ENCODE results near the gene RSKR.
"Not testable (repeated sequence)": the region's sequence is repeated elsewhere in the genome, so short reads cannot be mapped to it uniquely, and the experiment has no call there.

DNA sequence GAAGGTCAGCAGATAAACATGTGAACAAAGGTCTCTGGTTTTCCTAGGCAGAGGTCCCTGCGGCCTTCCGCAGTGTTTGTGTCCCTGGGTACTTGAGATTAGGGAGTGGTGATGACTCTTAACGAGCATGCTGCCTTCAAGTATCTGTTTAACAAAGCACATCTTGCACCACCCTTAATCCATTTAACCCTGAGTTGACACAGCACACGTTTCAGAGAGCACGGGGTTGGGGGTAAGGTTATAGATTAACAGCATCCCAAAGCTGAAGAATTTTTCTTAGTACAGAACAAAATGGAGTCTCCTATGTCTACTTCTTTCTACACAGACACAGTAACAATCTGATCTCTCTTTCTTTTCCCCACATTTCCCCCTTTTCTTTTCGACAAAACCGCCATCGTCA lies 44.4 kb upstream of the RSKR start:
- TF ChIP-seq, protein P1, sequence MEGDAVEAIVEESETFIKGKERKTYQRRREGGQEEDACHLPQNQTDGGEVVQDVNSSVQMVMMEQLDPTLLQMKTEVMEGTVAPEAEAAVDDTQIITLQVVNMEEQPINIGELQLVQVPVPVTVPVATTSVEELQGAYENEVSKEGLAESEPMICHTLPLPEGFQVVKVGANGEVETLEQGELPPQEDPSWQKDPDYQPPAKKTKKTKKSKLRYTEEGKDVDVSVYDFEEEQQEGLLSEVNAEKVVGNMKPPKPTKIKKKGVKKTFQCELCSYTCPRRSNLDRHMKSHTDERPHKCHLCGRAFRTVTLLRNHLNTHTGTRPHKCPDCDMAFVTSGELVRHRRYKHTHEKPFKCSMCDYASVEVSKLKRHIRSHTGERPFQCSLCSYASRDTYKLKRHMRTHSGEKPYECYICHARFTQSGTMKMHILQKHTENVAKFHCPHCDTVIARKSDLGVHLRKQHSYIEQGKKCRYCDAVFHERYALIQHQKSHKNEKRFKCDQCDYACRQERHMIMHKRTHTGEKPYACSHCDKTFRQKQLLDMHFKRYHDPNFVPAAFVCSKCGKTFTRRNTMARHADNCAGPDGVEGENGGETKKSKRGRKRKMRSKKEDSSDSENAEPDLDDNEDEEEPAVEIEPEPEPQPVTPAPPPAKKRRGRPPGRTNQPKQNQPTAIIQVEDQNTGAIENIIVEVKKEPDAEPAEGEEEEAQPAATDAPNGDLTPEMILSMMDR (conservative IDR thresholded peaks at IDR 0.05; ENCODE audit: low read depth in 2 of 2), result not testable (repeated sequence)
- TF ChIP-seq, protein P2, sequence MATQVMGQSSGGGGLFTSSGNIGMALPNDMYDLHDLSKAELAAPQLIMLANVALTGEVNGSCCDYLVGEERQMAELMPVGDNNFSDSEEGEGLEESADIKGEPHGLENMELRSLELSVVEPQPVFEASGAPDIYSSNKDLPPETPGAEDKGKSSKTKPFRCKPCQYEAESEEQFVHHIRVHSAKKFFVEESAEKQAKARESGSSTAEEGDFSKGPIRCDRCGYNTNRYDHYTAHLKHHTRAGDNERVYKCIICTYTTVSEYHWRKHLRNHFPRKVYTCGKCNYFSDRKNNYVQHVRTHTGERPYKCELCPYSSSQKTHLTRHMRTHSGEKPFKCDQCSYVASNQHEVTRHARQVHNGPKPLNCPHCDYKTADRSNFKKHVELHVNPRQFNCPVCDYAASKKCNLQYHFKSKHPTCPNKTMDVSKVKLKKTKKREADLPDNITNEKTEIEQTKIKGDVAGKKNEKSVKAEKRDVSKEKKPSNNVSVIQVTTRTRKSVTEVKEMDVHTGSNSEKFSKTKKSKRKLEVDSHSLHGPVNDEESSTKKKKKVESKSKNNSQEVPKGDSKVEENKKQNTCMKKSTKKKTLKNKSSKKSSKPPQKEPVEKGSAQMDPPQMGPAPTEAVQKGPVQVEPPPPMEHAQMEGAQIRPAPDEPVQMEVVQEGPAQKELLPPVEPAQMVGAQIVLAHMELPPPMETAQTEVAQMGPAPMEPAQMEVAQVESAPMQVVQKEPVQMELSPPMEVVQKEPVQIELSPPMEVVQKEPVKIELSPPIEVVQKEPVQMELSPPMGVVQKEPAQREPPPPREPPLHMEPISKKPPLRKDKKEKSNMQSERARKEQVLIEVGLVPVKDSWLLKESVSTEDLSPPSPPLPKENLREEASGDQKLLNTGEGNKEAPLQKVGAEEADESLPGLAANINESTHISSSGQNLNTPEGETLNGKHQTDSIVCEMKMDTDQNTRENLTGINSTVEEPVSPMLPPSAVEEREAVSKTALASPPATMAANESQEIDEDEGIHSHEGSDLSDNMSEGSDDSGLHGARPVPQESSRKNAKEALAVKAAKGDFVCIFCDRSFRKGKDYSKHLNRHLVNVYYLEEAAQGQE (IDR thresholded peaks at IDR 0.05; ENCODE audit: unreplicated experiment), result not testable (repeated sequence)
- TF ChIP-seq EZH2 (IDR thresholded peaks at IDR 0.05; ENCODE audit: low read depth, unreplicated experiment); EZH2phosphoT487 (IDR thresholded peaks at IDR 0.05; ENCODE audit: unreplicated experiment); JUNB (IDR thresholded peaks at IDR 0.05; ENCODE audit: unreplicated experiment); POLR2AphosphoS5 (IDR thresholded peaks at IDR 0.05; ENCODE audit: low read depth); ZNF114 (CRISPR knock-in tag; IDR thresholded peaks at IDR 0.05); NANOG (IDR thresholded peaks at IDR 0.05; ENCODE audit: borderline replicate concordance): not testable (repeated sequence)
- TF ChIP-seq, protein P3, sequence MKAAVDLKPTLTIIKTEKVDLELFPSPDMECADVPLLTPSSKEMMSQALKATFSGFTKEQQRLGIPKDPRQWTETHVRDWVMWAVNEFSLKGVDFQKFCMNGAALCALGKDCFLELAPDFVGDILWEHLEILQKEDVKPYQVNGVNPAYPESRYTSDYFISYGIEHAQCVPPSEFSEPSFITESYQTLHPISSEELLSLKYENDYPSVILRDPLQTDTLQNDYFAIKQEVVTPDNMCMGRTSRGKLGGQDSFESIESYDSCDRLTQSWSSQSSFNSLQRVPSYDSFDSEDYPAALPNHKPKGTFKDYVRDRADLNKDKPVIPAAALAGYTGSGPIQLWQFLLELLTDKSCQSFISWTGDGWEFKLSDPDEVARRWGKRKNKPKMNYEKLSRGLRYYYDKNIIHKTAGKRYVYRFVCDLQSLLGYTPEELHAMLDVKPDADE (IDR thresholded peaks at IDR 0.05), result not testable (repeated sequence)
